Skeletal muscle satellite cell (primary cell): ENCODE data around the gene TSNAX.
"Not testable (repeated sequence)": the region's sequence is repeated elsewhere in the genome, so short reads cannot be mapped to it uniquely, and the experiment has no call there.

Experiments
- H3K27me3 ChIP-seq: 2 replicates; pipeline ENCODE4 v1.7.0; 2013; ENCODE audit warnings: low read length; ENCODE audit not compliant: control insufficient read depth, insufficient read depth
- H3K36me3 ChIP-seq: 2 replicates; pipeline ENCODE4 v1.7.0; 2013; ENCODE audit warnings: mild to moderate bottlenecking, control low read depth, low read length; ENCODE audit not compliant: insufficient read depth
- H3K4me1 ChIP-seq: 2 replicates; pipeline ENCODE4 v1.7.0; 2013; ENCODE audit warnings: low read length; ENCODE audit not compliant: control insufficient read depth, insufficient read depth
- H3K4me2 ChIP-seq: 2 replicates; pipeline ENCODE4 v1.7.0; 2013; ENCODE audit warnings: mild to moderate bottlenecking, low read length
- H3K4me3 ChIP-seq: 2 replicates; pipeline ENCODE4 v1.7.0; 2013; ENCODE audit warnings: low read length
- H3K9ac ChIP-seq: 2 replicates; pipeline ENCODE4 v1.7.0; 2013; ENCODE audit warnings: mild to moderate bottlenecking, low read depth, low read length, moderate library complexity
- H3K9me3 ChIP-seq: replicated peaks from 2 replicates; pipeline ENCODE4 v1.7.0; 2013; ENCODE audit warnings: mild to moderate bottlenecking, control low read depth, low read length

Gene TSNAX

GRCh38 chr1:231591466-231591865 is 63.0 kb downstream of the TSNAX start:
- Histone ChIP-seq H3K9me3 (no peaks in the 10 kb centered on the region), H3K4me2 (peak overlapping the region; percentile 8), H3K27me3 (no peaks in the 10 kb centered on the region), H3K36me3 (no peaks in the 10 kb centered on the region), H3K9ac (no peak overlapping the region), H3K4me3 (no peak overlapping the region), H3K4me1 (peaks cover 3% of the 10 kb centered on the region)

- no peaks in the 10 kb centered on the region for H3K9me3 ChIP-seq
- H3K4me2 ChIP-seq = no peak overlapping the region
- H3K4me3 ChIP-seq = no peak overlapping the region
- peaks cover 3% of the 10 kb centered on the region for H3K4me1 ChIP-seq
- H3K36me3 ChIP-seq = no peaks in the 10 kb centered on the region
- H3K9ac ChIP-seq = no peak overlapping the region
- H3K27me3 ChIP-seq = no peaks in the 10 kb centered on the region
Observed at GRCh38 chr1:231592809-231593208, 64.3 kb downstream of the TSNAX start.

GRCh38 chr1:231593264-231593663 is 64.8 kb downstream of the TSNAX start:
- not testable (repeated sequence) for H3K4me2 ChIP-seq

GRCh38 chr1:231594123-231594522 is 65.7 kb downstream of the TSNAX start:
- Histone ChIP-seq H3K27me3 (no peaks in the 10 kb centered on the region), H3K9me3 (no peaks in the 10 kb centered on the region), H3K9ac (no peak overlapping the region), H3K36me3 (no peaks in the 10 kb centered on the region), H3K4me1 (peaks cover 3% of the 10 kb centered on the region), H3K4me3 (no peak overlapping the region), H3K4me2 (no peak overlapping the region)

More at GRCh38 chr1:231593264-231593663, 64.8 kb downstream of the TSNAX start:
- H3K4me3 ChIP-seq, H3K9ac ChIP-seq, H3K27me3 ChIP-seq, H3K9me3 ChIP-seq, H3K36me3 ChIP-seq, H3K4me1 ChIP-seq: not testable (repeated sequence)

- no peaks in the 10 kb centered on the region for H3K36me3 ChIP-seq
- H3K9ac ChIP-seq = no peak overlapping the region
- no peaks in the 10 kb centered on the region for H3K27me3 ChIP-seq
- no peak overlapping the region for H3K4me3 ChIP-seq
- no peak overlapping the region for H3K4me2 ChIP-seq
- H3K4me1 ChIP-seq = peaks cover 3% of the 10 kb centered on the region
- H3K9me3 ChIP-seq = no peaks in the 10 kb centered on the region
Observed at GRCh38 chr1:231594749-231595148, 66.3 kb downstream of the TSNAX start.

- Histone ChIP-seq H3K27me3 (no peaks in the 10 kb centered on the region), H3K9ac (no peak overlapping the region)
Observed at GRCh38 chr1:231596337-231596791, 67.9 kb downstream of the TSNAX start.

GRCh38 chr1:231597971-231598370 is 69.5 kb downstream of the TSNAX start:
- Histone ChIP-seq H3K4me3 (no peak overlapping the region), H3K4me1 (no peaks in the 10 kb centered on the region), H3K27me3 (no peaks in the 10 kb centered on the region), H3K9me3 (no peaks in the 10 kb centered on the region), H3K9ac (no peak overlapping the region), H3K36me3 (no peaks in the 10 kb centered on the region), H3K4me2 (no peak overlapping the region)

More at GRCh38 chr1:231596337-231596791, 67.9 kb downstream of the TSNAX start:
- no peaks in the 10 kb centered on the region for H3K36me3 ChIP-seq
- H3K4me3 ChIP-seq = no peak overlapping the region
- no peak overlapping the region for H3K4me2 ChIP-seq
- H3K4me1 ChIP-seq = no peaks in the 10 kb centered on the region
- no peaks in the 10 kb centered on the region for H3K9me3 ChIP-seq

- H3K27me3 ChIP-seq = no peaks in the 10 kb centered on the region
- H3K4me3 ChIP-seq = no peak overlapping the region
- H3K9ac ChIP-seq = no peak overlapping the region
- peaks cover 3% of the 10 kb centered on the region for H3K4me1 ChIP-seq
- H3K36me3 ChIP-seq = no peaks in the 10 kb centered on the region
- no peak overlapping the region for H3K4me2 ChIP-seq
- no peaks in the 10 kb centered on the region for H3K9me3 ChIP-seq
Observed at GRCh38 chr1:231600458-231600976, 72.0 kb downstream of the TSNAX start.

GRCh38 chr1:231601824-231602672 is 73.6 kb downstream of the TSNAX start:
- no peak overlapping the region for H3K9ac ChIP-seq
- no peak overlapping the region for H3K4me3 ChIP-seq
- peaks cover 3% of the 10 kb centered on the region for H3K4me1 ChIP-seq
- no peaks in the 10 kb centered on the region for H3K36me3 ChIP-seq
- no peaks in the 10 kb centered on the region for H3K9me3 ChIP-seq
- H3K4me2 ChIP-seq = no peak overlapping the region
- no peaks in the 10 kb centered on the region for H3K27me3 ChIP-seq

GRCh38 chr1:231602673-231602984 is 74.2 kb downstream of the TSNAX start:
- H3K9ac ChIP-seq = no peak overlapping the region
- H3K9me3 ChIP-seq = no peaks in the 10 kb centered on the region
- no peaks in the 10 kb centered on the region for H3K27me3 ChIP-seq
- no peak overlapping the region for H3K4me2 ChIP-seq
- H3K36me3 ChIP-seq = no peaks in the 10 kb centered on the region
- H3K4me3 ChIP-seq = no peak overlapping the region
- H3K4me1 ChIP-seq = peaks cover 3% of the 10 kb centered on the region

- peaks cover 3% of the 10 kb centered on the region for H3K4me1 ChIP-seq
- no peaks in the 10 kb centered on the region for H3K9me3 ChIP-seq
- no peaks in the 10 kb centered on the region for H3K27me3 ChIP-seq
- H3K4me3 ChIP-seq = peak overlapping the region; percentile 70
- H3K9ac ChIP-seq = peak overlapping the region; percentile 54
- H3K4me2 ChIP-seq = peak overlapping the region; percentile 83
- no peaks in the 10 kb centered on the region for H3K36me3 ChIP-seq
Observed at GRCh38 chr1:231603598-231604275, 75.3 kb downstream of the TSNAX start.
